A549 (cell line): ENCODE data around the gene OR52W1. TPM values are rescaled to one million over a fixed set of nuclear protein-coding genes. Genes with fewer than 3 reads are reported as not detected.

Source experiments
- ATAC-seq, 2 experiments: fragments of 200-7000 bp in 1 of 2; fragments of >200 bp in 1 of 2; cut with Nextera tagmentation in 1 of 2; cut with Tn5 transposase in 1 of 2; 3 replicates each; pipeline versions ENCODE4 v1.8.0 to v1.9.1; 2018 to 2020; ENCODE audit warnings: mild to moderate bottlenecking in 1 of 2, moderate library complexity in 1 of 2
- CTCF ChIA-PET: fragments of 300-600 bp; sonication (Branson Sonifier 250); formaldehyde crosslinking; extraction: SDS; loops from one replicate; lab custom pipeline; 2021; ENCODE audit warnings: antibody characterized with exemption, inconsistent platforms; lab: Yijun Ruan, JAX
- POLR2A ChIA-PET: fragments of 350-600 bp; formaldehyde crosslinking; extraction: SDS; loops from one replicate; lab custom pipeline; 2021; ENCODE audit warnings: antibody characterized with exemption, inconsistent platforms; lab: Yijun Ruan, JAX
- DNase-seq, 2 experiments: peaks; one replicate each; pipeline versions ENCODE4 v3.0.0 to v3.0.0-alpha.2; 2011 to 2016; ENCODE audit warnings: low read depth in 1 of 2, low spot score in 1 of 2
- FAIRE-seq: peaks from 2 replicates; lab custom pipeline; 2011; peaks lifted over from hg19 to GRCh38; lab: Jason Lieb, UNC
- H3K27ac ChIP-seq, 2 experiments: fragments of >200 bp; sonication (Bioruptor Twin); formaldehyde crosslinking; 3 replicates each; pipeline ENCODE4 v1.5.1; 2016 to 2017
- H3K4me1 ChIP-seq: fragments of >200 bp; sonication (Bioruptor Twin); formaldehyde crosslinking; 3 replicates; pipeline ENCODE4 v1.6.1; 2016
- H3K4me2 ChIP-seq: fragments of >200 bp; sonication (Bioruptor Twin); formaldehyde crosslinking; 3 replicates; pipeline ENCODE4 v1.6.1; 2016
- H3K4me3 ChIP-seq: fragments of >200 bp; sonication (Bioruptor Twin); formaldehyde crosslinking; 3 replicates; pipeline ENCODE4 v1.5.1; 2016
- H3K9me3 ChIP-seq: fragments of >200 bp; sonication (Bioruptor Twin); formaldehyde crosslinking; 3 replicates; pipeline ENCODE4 v1.6.1; 2016
- CBX2 ChIP-seq: fragments of 200-600 bp; sonication (generic); IDR thresholded peaks from 2 replicates; pipeline ENCODE4 v1.6.1; 2016; ENCODE audit warnings: low read depth, mild to moderate bottlenecking, borderline replicate concordance
- CEBPB ChIP-seq, 2 experiments: fragments of >200 bp in 1 of 2; sonication (Bioruptor Twin) in 1 of 2; formaldehyde crosslinking in 1 of 2; IDR thresholded peaks; 2 replicates each; pipeline ENCODE4 v1.6.1; 2012 to 2016
- CHD2 ChIP-seq: fragments of 150-350 bp; IDR thresholded peaks from 2 replicates; pipeline ENCODE4 v1.6.1; 2014; ENCODE audit warnings: low read length; ENCODE audit not compliant: partially characterized antibody
- EP300 ChIP-seq, 2 experiments: fragments of >200 bp; sonication (Bioruptor Twin); formaldehyde crosslinking; IDR thresholded peaks; 2 replicates in 1 of 2; 3 replicates in 1 of 2; pipeline ENCODE4 v1.6.1; 2016 to 2017
- ESRRA ChIP-seq: fragments of 150-350 bp; IDR thresholded peaks from 2 replicates; pipeline ENCODE4 v1.6.1; 2014; ENCODE audit warnings: mild to moderate bottlenecking, low read length, borderline replicate concordance
- FOSB ChIP-seq: fragments of 250-450 bp; sonication (Bioruptor Pico); IDR thresholded peaks from 2 replicates; pipeline ENCODE4 v1.5.0; 2020; ENCODE audit warnings: mild to moderate bottlenecking, moderate library complexity
- FOXS1 ChIP-seq: fragments of 250-450 bp; sonication (Bioruptor Pico); IDR thresholded peaks from 2 replicates; pipeline ENCODE4 v1.5.0; 2020; ENCODE audit warnings: mild to moderate bottlenecking, moderate library complexity
- GATA3 ChIP-seq: IDR thresholded peaks from 2 replicates; pipeline ENCODE4 v1.6.1; 2012; ENCODE audit warnings: borderline replicate concordance
- HEYL ChIP-seq: fragments of 250-450 bp; sonication (Bioruptor Pico); IDR thresholded peaks from 2 replicates; pipeline ENCODE4 v1.8.0; 2021; ENCODE audit warnings: mild to moderate bottlenecking, moderate library complexity
- HOXB5 ChIP-seq: fragments of 250-450 bp; sonication (Bioruptor Pico); IDR thresholded peaks from 2 replicates; pipeline ENCODE4 v1.5.0; 2020; ENCODE audit warnings: mild to moderate bottlenecking, moderate library complexity
- JUN ChIP-seq, 2 experiments: fragments of >200 bp; sonication (Bioruptor Twin); formaldehyde crosslinking; IDR thresholded peaks; 2 replicates in 1 of 2; 3 replicates in 1 of 2; pipeline ENCODE4 v1.6.1; 2016 to 2017
- JUNB ChIP-seq: fragments of >200 bp; sonication (Bioruptor Twin); formaldehyde crosslinking; IDR thresholded peaks from 2 replicates; pipeline ENCODE4 v1.6.1; 2016
- KDM1A ChIP-seq: fragments of 200-600 bp; sonication (generic); IDR thresholded peaks from 2 replicates; pipeline ENCODE4 v1.6.1; 2016; ENCODE audit warnings: low read depth, mild to moderate bottlenecking
- MYC ChIP-seq: IDR thresholded peaks from 2 replicates; pipeline ENCODE4 v1.6.1; 2012; ENCODE audit warnings: mild to moderate bottlenecking, inconsistent platforms, low read length, improper control_type of control experiment, borderline replicate concordance
- NPAS2 ChIP-seq: fragments of 250-450 bp; sonication (Bioruptor Pico); IDR thresholded peaks from 2 replicates; pipeline ENCODE4 v1.8.0; 2022; ENCODE audit warnings: mild to moderate bottlenecking, moderate library complexity, borderline replicate concordance
- POLR2A ChIP-seq: IDR thresholded peaks from 2 replicates; pipeline ENCODE4 v1.6.1; 2012; ENCODE audit warnings: mild to moderate bottlenecking, low read length
- RFX5 ChIP-seq: fragments of 450-650 bp; IDR thresholded peaks from 2 replicates; pipeline ENCODE4 v1.7.1; 2014; ENCODE audit warnings: antibody characterized with exemption, mild to moderate bottlenecking, moderate library complexity
- RNF2 ChIP-seq: fragments of 200-600 bp; sonication (generic); IDR thresholded peaks from 2 replicates; pipeline ENCODE4 v1.6.1; 2016; ENCODE audit warnings: low read depth, mild to moderate bottlenecking, antibody characterized with exemption, moderate library complexity, borderline replicate concordance
- SREBF2 ChIP-seq: fragments of 450-650 bp; IDR thresholded peaks from 2 replicates; pipeline ENCODE4 v1.6.1; 2014; ENCODE audit warnings: mild to moderate bottlenecking, moderate library complexity
- TP53 ChIP-seq: fragments of 250-450 bp; sonication (Bioruptor Pico); IDR thresholded peaks from 2 replicates; pipeline ENCODE4 v1.5.0; 2021; ENCODE audit warnings: mild to moderate bottlenecking, moderate library complexity
- ZNF302 ChIP-seq: fragments of 250-450 bp; sonication (Bioruptor Pico); IDR thresholded peaks from 2 replicates; pipeline ENCODE4 v1.9.0; 2021; ENCODE audit warnings: inconsistent platforms, mild to moderate bottlenecking, moderate library complexity
- WGBS: methylation state at CpG from one replicate; pipeline ENCODE4 v1.1.6; 2017; ENCODE audit errors: missing lambda C conversion rate; 5-methylcytosine and 5-hydroxymethylcytosine counted together
- polyA plus RNA-seq, 4 experiments: library from polyadenylated mRNA; depleted of rRNA in 3 of 4; stranded (reverse); fragments of >200 nt; fragmentation: RNase III in 1 of 4; extraction: RNeasy Plus Mini Kit Qiagen cat#74134 plus additional on column Dnase treatment in 1 of 4; gene quantifications; 2 replicates in 3 of 4; 3 replicates in 1 of 4; pipeline ENCODE4 v1.2.3, GENCODE V29; 2011 to 2017
- TF ChIP-seq, protein P1 (sequence below): fragments of 150-350 bp; IDR thresholded peaks from 2 replicates; pipeline ENCODE4 v1.6.1; 2014; ENCODE audit warnings: low read depth, mild to moderate bottlenecking, low read length
- TF ChIP-seq, protein P2 (sequence below): fragments of 450-650 bp; IDR thresholded peaks from 2 replicates; pipeline ENCODE4 v1.6.1; 2014; ENCODE audit warnings: antibody characterized with exemption
- TF ChIP-seq, protein P3 (sequence below): fragments of 250-450 bp; sonication (Bioruptor Pico); IDR thresholded peaks from 2 replicates; pipeline ENCODE4 v1.5.0; 2021; ENCODE audit warnings: mild to moderate bottlenecking, moderate library complexity, borderline replicate concordance
- TF ChIP-seq, protein P4 (sequence below): IDR thresholded peaks from 2 replicates; pipeline ENCODE4 v1.6.1; 2012
- TF ChIP-seq, protein P5 (sequence below): fragments of 200-600 bp; sonication (generic); IDR thresholded peaks from 2 replicates; pipeline ENCODE4 v1.6.1; 2016; ENCODE audit warnings: antibody characterized with exemption, mild to moderate bottlenecking, moderate library complexity
- TF ChIP-seq, protein P6 (sequence below): IDR thresholded peaks from 2 replicates; pipeline ENCODE4 v1.6.1; 2012

Gene OR52W1
- polyA plus RNA-seq, 2 of the 4 experiments (the other 2 are of a cell fraction), result not detected

DNA sequence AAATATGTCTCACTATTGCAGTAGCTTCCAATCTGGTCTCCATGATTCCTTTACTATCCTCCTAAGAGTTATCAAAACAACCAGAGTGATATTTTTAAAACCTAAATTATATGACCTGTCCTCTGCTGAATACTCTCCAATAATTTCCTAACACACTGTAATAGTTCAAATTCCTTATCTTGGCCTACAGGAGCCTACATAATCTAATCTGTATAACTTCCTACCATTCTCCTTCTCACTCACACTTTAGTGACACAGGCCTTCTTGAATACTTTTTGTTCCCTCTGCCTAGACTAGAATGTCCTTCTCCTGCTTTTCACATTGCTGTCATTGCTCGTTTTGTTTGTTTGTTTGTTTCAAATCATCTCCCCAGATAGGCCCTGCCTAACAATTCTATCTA is 26.0 kb downstream of the OR52W1 start:
- TF ChIP-seq KDM1A, result no peak
- no peak for TF ChIP-seq RNF2
- TF ChIP-seq, protein P1, sequence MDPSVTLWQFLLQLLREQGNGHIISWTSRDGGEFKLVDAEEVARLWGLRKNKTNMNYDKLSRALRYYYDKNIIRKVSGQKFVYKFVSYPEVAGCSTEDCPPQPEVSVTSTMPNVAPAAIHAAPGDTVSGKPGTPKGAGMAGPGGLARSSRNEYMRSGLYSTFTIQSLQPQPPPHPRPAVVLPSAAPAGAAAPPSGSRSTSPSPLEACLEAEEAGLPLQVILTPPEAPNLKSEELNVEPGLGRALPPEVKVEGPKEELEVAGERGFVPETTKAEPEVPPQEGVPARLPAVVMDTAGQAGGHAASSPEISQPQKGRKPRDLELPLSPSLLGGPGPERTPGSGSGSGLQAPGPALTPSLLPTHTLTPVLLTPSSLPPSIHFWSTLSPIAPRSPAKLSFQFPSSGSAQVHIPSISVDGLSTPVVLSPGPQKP, result no peak
- TF ChIP-seq CHD2, result no peak
- TF ChIP-seq, protein P2, sequence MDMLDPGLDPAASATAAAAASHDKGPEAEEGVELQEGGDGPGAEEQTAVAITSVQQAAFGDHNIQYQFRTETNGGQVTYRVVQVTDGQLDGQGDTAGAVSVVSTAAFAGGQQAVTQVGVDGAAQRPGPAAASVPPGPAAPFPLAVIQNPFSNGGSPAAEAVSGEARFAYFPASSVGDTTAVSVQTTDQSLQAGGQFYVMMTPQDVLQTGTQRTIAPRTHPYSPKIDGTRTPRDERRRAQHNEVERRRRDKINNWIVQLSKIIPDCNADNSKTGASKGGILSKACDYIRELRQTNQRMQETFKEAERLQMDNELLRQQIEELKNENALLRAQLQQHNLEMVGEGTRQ, result no peak
- TF ChIP-seq POLR2A, result no peak
- no peak for TF ChIP-seq MYC
- TF ChIP-seq HEYL (CRISPR knock-in tag), result no peak
- TF ChIP-seq, protein P3, sequence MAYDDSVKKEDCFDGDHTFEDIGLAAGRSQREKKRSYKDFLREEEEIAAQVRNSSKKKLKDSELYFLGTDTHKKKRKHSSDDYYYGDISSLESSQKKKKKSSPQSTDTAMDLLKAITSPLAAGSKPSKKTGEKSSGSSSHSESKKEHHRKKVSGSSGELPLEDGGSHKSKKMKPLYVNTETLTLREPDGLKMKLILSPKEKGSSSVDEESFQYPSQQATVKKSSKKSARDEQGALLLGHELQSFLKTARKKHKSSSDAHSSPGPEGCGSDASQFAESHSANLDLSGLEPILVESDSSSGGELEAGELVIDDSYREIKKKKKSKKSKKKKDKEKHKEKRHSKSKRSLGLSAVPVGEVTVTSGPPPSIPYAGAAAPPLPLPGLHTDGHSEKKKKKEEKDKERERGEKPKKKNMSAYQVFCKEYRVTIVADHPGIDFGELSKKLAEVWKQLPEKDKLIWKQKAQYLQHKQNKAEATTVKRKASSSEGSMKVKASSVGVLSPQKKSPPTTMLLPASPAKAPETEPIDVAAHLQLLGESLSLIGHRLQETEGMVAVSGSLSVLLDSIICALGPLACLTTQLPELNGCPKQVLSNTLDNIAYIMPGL, result no peak
- no peak for TF ChIP-seq FOXS1
- no peak for TF ChIP-seq EP300 (IDR thresholded peaks at IDR 0.05)
- TF ChIP-seq HOXB5 (CRISPR knock-in tag), result no peak
- TF ChIP-seq NPAS2 (CRISPR knock-in tag), result no peak
- TF ChIP-seq, protein P4, sequence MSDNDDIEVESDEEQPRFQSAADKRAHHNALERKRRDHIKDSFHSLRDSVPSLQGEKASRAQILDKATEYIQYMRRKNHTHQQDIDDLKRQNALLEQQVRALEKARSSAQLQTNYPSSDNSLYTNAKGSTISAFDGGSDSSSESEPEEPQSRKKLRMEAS, result no peak
- TF ChIP-seq GATA3, result no peak
- TF ChIP-seq FOSB (CRISPR knock-in tag), result no peak
- POLR2A ChIA-PET, result no interaction called here

DNA sequence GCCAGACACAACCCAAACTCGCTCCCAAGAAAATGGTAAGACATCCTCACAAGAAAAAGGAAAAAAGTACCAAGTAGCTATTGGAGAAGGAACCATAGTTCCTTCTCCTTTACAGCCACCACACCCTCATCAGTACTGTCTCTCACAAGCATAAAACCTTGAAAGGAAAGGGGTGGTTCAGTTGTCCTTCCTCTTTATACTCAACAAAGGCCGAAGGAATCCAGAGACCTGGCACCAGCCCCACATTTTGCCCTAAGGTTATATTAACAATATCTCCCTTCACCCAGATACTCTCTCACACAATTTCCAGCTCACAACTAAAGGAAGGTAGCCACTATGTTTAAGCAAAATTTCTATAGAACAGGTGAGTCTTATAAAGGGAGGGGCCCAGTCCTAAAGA is 26.9 kb downstream of the OR52W1 start:
- ChIA-PET POLR2A (no interaction called here), CTCF (interaction anchor here (1.4 to 2.1 kb wide), 2 partner anchors 21 to 24 kb away, joined by 4 to 6 read pairs; partner anchors contain the start of gene C11orf42)
- Histone ChIP-seq H3K9me3 (no peaks in the 10 kb centered on the region), H3K4me3 (no peak overlapping the region), H3K4me2 (no peak overlapping the region), H3K4me1 (no peaks in the 10 kb centered on the region), H3K27ac (no peak overlapping the region)
- no peak for ATAC-seq
- TF ChIP-seq HOXB5 (CRISPR knock-in tag), result no peak
- TF ChIP-seq ZNF302 (CRISPR knock-in tag), result no peak
- no peak for TF ChIP-seq ESRRA
- TF ChIP-seq CBX2, result no peak
- TF ChIP-seq RFX5, result no peak
- TF ChIP-seq, protein P5, sequence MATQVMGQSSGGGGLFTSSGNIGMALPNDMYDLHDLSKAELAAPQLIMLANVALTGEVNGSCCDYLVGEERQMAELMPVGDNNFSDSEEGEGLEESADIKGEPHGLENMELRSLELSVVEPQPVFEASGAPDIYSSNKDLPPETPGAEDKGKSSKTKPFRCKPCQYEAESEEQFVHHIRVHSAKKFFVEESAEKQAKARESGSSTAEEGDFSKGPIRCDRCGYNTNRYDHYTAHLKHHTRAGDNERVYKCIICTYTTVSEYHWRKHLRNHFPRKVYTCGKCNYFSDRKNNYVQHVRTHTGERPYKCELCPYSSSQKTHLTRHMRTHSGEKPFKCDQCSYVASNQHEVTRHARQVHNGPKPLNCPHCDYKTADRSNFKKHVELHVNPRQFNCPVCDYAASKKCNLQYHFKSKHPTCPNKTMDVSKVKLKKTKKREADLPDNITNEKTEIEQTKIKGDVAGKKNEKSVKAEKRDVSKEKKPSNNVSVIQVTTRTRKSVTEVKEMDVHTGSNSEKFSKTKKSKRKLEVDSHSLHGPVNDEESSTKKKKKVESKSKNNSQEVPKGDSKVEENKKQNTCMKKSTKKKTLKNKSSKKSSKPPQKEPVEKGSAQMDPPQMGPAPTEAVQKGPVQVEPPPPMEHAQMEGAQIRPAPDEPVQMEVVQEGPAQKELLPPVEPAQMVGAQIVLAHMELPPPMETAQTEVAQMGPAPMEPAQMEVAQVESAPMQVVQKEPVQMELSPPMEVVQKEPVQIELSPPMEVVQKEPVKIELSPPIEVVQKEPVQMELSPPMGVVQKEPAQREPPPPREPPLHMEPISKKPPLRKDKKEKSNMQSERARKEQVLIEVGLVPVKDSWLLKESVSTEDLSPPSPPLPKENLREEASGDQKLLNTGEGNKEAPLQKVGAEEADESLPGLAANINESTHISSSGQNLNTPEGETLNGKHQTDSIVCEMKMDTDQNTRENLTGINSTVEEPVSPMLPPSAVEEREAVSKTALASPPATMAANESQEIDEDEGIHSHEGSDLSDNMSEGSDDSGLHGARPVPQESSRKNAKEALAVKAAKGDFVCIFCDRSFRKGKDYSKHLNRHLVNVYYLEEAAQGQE, result no peak
- TF ChIP-seq NPAS2 (CRISPR knock-in tag), result no peak
- TF ChIP-seq JUNB, result no peak
- TF ChIP-seq RNF2, result no peak
- TF ChIP-seq EP300 (IDR thresholded peaks at IDR 0.05), result no peak
- TF ChIP-seq, protein P6, sequence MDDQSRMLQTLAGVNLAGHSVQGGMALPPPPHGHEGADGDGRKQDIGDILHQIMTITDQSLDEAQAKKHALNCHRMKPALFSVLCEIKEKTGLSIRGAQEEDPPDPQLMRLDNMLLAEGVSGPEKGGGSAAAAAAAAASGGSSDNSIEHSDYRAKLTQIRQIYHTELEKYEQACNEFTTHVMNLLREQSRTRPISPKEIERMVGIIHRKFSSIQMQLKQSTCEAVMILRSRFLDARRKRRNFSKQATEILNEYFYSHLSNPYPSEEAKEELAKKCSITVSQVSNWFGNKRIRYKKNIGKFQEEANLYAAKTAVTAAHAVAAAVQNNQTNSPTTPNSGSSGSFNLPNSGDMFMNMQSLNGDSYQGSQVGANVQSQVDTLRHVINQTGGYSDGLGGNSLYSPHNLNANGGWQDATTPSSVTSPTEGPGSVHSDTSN, result no peak
- no peak for TF ChIP-seq CEBPB (IDR thresholded peaks at IDR 0.05)
- no peak for TF ChIP-seq GATA3
- TF ChIP-seq SREBF2, result no peak
- no peak for TF ChIP-seq TP53 (CRISPR knock-in tag)
- no peak for TF ChIP-seq JUN (IDR thresholded peaks at IDR 0.05)
- no peak for TF ChIP-seq HEYL (CRISPR knock-in tag)
- WGBS, result 93% methylated on average over 2 of the region's 2 CpGs
- no peak for FAIRE-seq
- DNase-seq, result no peak

More for the DNA sequence above, 26.0 kb downstream of the OR52W1 start:
- Histone ChIP-seq H3K9me3 (no peaks in the 10 kb centered on the region), H3K4me2 (no peak overlapping the region), H3K4me3 (no peak overlapping the region), H3K27ac (no peak overlapping the region), H3K4me1 (no peaks in the 10 kb centered on the region)
- DNase-seq, result no peak
- 54% methylated on average over 1 of the region's 1 CpG for WGBS
- ATAC-seq, result no peak
- FAIRE-seq, result no peak
- CTCF ChIA-PET, result interaction anchor here (1.1 to 2.1 kb wide), 3 partner anchors 9 to 91 kb away, joined by 3 to 6 read pairs (median 3); partner anchors contain the start of gene C11orf42
